RWPE2 (cell line): ENCODE measurements around the gene SLC39A3.

Experiments used
- ATAC-seq: fragments of 200-7000 bp; cut with Tn5 transposase; 3 replicates; pipeline ENCODE4 v1.9.1; 2021; ENCODE audit warnings: low read depth
- DNase-seq: peaks from one replicate; pipeline ENCODE4 v3.0.0-alpha.2; 2020; ENCODE audit warnings: low spot score
- H3K27ac ChIP-seq: fragments of 450-650 bp; 2 replicates; pipeline ENCODE4 v1.5.1; 2017; ENCODE audit warnings: mild to moderate bottlenecking; ENCODE audit not compliant: poor library complexity, severe bottlenecking
- H3K27me3 ChIP-seq: fragments of 250-450 bp; sonication (Bioruptor Pico); 2 replicates; pipeline ENCODE4 v1.5.1; 2021; ENCODE audit warnings: mild to moderate bottlenecking, moderate library complexity; ENCODE audit not compliant: insufficient read depth, poor library complexity, severe bottlenecking
- H3K36me3 ChIP-seq: fragments of 250-450 bp; sonication (Bioruptor Pico); 2 replicates; pipeline ENCODE4 v1.5.1; 2020; ENCODE audit warnings: low read depth, mild to moderate bottlenecking, moderate library complexity
- H3K4me1 ChIP-seq: fragments of 250-450 bp; sonication (Bioruptor Pico); 2 replicates; pipeline ENCODE4 v1.5.1; 2021; ENCODE audit warnings: mild to moderate bottlenecking, moderate library complexity; ENCODE audit not compliant: insufficient read depth, poor library complexity, severe bottlenecking
- H3K4me3 ChIP-seq: fragments of 250-450 bp; sonication (Bioruptor Pico); 2 replicates; pipeline ENCODE4 v1.5.1; 2021; ENCODE audit warnings: mild to moderate bottlenecking, moderate library complexity; ENCODE audit not compliant: severe bottlenecking
- H3K9me3 ChIP-seq: fragments of 250-450 bp; sonication (Bioruptor Pico); 2 replicates; pipeline ENCODE4 v1.5.1; 2021; ENCODE audit warnings: mild to moderate bottlenecking, moderate library complexity; ENCODE audit not compliant: severe bottlenecking
- CTCF ChIP-seq: fragments of 450-650 bp; IDR thresholded peaks from one replicate; pipeline ENCODE4 v1.5.1; 2017; ENCODE audit warnings: mild to moderate bottlenecking, moderate library complexity; ENCODE audit not compliant: poor library complexity, severe bottlenecking

The SLC39A3 gene

DNA sequence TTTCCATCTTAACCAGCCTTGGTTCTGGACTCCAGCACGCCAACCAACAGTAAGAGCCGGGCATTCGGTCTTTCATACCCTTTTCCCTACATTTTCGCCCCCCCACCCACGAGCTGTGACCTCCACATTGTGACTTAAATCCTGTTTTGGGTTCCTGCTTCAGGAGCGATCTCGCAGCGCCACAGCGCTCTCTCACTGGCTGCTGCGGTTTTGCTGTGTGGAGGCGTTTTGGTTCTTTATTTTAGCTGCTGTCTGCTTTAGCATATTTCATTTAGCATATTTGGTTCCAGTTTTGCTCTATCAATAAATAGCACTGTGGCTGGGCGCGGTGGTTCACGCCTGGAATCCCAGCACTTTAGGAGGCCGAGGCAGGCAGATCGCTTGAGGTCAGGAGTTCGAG lies 19.5 kb upstream of the SLC39A3 start:
- peaks cover 38% of the 10 kb centered on the region for H3K36me3 ChIP-seq
- no peak overlapping the region for H3K4me3 ChIP-seq
- ATAC-seq (no peak), DNase-seq (no peak)
- no peaks in the 10 kb centered on the region for H3K9me3 ChIP-seq
- no peaks in the 10 kb centered on the region for H3K27me3 ChIP-seq
- no peaks in the 10 kb centered on the region for H3K4me1 ChIP-seq
- no peak overlapping the region for H3K27ac ChIP-seq
- TF ChIP-seq CTCF = no peak

DNA sequence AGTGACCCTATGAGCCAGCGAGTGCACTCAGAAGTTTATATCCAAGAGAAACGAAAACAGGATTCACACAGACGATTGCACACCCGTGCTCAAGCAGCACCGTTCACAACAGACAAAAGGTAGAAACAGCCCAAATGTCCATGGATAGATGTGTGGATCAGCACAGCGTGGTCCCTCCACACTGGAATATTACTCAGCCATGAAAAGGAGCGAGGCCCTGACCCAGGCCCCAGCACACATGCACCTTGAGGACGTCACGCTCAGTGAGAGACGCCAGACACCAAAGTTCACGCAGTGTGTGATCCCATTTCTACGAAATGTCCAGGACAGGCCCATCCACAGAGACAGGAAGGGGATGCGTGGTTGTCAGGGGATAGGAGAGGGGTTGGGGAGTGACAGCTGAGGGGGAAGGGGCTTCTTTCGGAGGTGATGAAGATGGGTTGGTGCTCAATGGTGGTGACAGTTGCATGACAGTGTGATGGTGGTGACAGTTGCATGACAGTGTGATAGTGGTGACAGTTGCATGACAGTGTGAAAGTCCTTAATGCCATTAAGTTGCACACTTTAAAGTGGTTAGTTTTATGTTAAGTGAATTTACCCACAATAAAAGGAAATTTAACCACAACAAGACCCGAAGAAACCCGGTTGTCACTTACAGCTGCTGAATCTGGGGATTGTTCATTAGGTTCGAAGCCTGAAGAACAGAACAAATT lies 18.9 kb upstream of the SLC39A3 start:
- no peak for TF ChIP-seq CTCF
- DNase-seq (no peak), ATAC-seq (no peak)
- Histone ChIP-seq H3K4me1 (no peaks in the 10 kb centered on the region), H3K36me3 (peaks cover 32% of the 10 kb centered on the region), H3K27me3 (no peaks in the 10 kb centered on the region), H3K4me3 (no peak overlapping the region), H3K27ac (no peak overlapping the region), H3K9me3 (no peaks in the 10 kb centered on the region)

DNA sequence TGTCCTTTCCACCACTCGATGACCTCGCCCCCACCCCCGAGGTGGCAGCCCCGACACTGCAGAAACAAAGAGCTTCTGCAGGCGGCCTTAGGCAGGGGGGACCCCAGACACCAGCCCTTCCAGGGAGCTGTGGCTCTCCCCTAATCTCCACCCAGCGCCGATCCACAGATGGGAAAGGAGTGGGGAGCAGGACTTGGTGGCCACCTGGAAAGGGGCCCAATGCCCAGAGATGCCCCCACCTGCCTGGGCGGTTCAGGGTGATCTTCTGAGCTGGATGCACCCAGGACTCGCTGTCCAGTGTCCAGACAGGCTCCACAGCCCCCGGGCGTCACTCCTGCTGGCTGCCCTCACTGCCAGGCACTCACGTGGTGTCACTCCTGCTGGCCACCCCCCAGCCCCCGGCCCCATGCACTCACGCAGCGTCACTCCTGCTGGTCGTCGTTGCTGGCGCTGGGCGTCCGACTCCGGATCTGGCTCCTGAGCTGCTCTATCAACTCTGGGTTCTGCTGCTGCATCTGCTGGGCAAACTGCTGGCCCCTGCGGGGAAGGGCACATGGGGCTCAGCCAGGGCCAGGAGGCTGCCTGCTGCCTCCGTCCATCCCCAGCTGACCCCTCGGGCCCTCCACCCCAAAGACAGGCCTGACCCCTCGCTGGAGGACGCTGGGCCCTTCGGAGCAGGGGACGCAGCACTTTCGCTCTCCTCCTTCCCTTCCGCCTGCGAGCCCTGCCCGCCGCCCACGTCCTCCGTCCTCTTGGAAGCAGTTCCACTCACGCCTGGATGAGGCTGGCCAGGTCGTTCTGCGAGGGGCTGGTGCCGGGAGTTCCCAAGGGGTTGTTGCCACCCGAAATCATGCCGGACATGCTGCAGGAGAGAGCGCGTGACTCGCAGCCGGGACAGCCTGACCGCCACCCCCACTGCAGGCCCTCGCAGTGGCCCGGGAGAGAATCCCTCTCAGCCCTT lies 17.4 kb upstream of the SLC39A3 start:
- ATAC-seq (no peak), DNase-seq (no peak)
- Histone ChIP-seq H3K4me3 (no peak overlapping the region), H3K27me3 (no peaks in the 10 kb centered on the region), H3K27ac (no peak overlapping the region), H3K9me3 (no peaks in the 10 kb centered on the region), H3K4me1 (no peaks in the 10 kb centered on the region), H3K36me3 (peaks cover 24% of the 10 kb centered on the region)
- no peak for TF ChIP-seq CTCF

DNA sequence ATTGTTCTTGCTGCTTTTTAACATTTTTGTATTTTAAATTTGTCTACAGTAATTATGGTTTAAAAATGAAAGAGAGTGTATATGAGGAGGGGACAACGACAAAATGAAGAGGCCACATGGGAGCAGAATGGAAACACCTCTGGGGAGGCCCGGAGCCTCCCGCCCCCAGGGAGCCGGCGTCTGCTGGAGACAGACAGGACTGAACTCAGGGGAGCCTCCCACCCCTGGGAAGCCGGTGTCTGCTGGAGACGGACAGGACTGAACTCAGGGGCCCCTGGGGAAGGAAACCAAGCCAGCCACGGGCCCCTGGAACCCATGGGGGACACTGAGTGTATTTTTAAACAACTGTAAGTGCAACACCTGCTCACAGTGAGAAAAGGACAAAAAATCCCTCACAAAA lies 16.7 kb upstream of the SLC39A3 start:
- no peak overlapping the region for H3K27ac ChIP-seq
- no peaks in the 10 kb centered on the region for H3K9me3 ChIP-seq
- DNase-seq (no peak), ATAC-seq (no peak)
- no peak overlapping the region for H3K4me3 ChIP-seq
- no peak for TF ChIP-seq CTCF
- H3K27me3 ChIP-seq = no peaks in the 10 kb centered on the region
- H3K36me3 ChIP-seq = peaks cover 24% of the 10 kb centered on the region
- H3K4me1 ChIP-seq = no peaks in the 10 kb centered on the region
